ENCODE results near the gene ABCA3. TPM values are rescaled to one million over a fixed set of nuclear protein-coding genes. Genes with fewer than 3 reads are reported as not detected.

Gene ABCA3
- total RNA-seq, 1 experiment from 2014 or later: 58.4 TPM

- Histone ChIP-seq H3K4me3 (ENCODE audit: low read depth in 2 of 2, low read length in 2 of 2) (no peak overlapping the region), H3K9me3 (ENCODE audit: control insufficient read depth, insufficient read depth, low read depth, low read length) (no peaks in the 10 kb centered on the region), H3K27me3 (ENCODE audit: control insufficient read depth, insufficient read depth, low read length) (no peaks in the 10 kb centered on the region), H3K36me3 (ENCODE audit: control insufficient read depth, insufficient read depth, low read length) (peaks cover 2% of the 10 kb centered on the region; the same call in 1 of the 2 replicates), H3K27ac (ENCODE audit: low read length) (no peak overlapping the region), H3K4me1 (ENCODE audit: control insufficient read depth, insufficient read depth, low read length) (no peaks in the 10 kb centered on the region)
- BruUV-seq (replicated peaks): no TSS peak
- DNase-seq (ENCODE audit: low read depth, low spot score) (no peak), ATAC-seq (no peak)
- CTCF ChIA-PET: no interaction called here
- intact Hi-C loops (cut with micrococcal nuclease; ENCODE audit: unreplicated experiment) (no loop called here), in situ Hi-C loops (cut with HindIII; ENCODE audit: low pct_unique_long_range_greater_than_20kb, low sequenced_read_pairs) (no loop called here)
- TF ChIP-seq POLR2AphosphoS5 (IDR thresholded peaks at IDR 0.05; ENCODE audit: low read depth, low read length): no peak
- no peak for TF ChIP-seq TCF7L2 (IDR thresholded peaks at IDR 0.05; ENCODE audit: low read depth, low read length)
- TF ChIP-seq SIN3A (IDR thresholded peaks at IDR 0.05; ENCODE audit: borderline replicate concordance, insufficient read depth, low read depth, low read length): no peak
- no peak for TF ChIP-seq CTCF (IDR thresholded peaks at IDR 0.05)
- no peak for TF ChIP-seq REST (IDR thresholded peaks at IDR 0.05; ENCODE audit: insufficient read depth in 1 of 2, low read depth in 2 of 2, low read length in 1 of 2)
- POLR2A ChIA-PET: no interaction called here
Measured at GRCh38 chr16:2324296-2324859, 16.1 kb downstream of the ABCA3 start.

DNA sequence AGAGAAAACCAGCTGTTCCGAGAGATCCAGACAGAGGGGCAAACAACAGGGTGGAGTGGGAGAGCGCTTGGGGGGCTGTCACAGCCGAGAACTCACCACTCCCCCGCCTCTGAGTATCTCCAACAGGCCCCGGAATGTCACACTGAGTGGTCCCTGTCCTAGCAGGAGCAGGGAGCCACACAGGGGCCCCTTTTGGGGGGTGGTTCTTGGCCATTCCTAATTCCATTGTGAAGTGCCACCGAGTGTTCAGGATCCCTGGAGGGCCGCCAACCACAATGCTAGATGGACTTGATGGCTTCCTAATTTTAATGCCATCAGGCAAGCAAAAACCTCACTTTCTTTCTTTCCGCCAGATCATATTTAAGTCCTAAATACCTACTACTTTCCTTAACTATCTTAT, 16.8 kb downstream of the ABCA3 start:
- no peak overlapping the region for H3K4me3 ChIP-seq (ENCODE audit: low read depth in 2 of 2, low read length in 2 of 2)
- ChIA-PET CTCF (no interaction called here), POLR2A (no interaction called here)
- BruUV-seq (replicated peaks): no TSS peak
- no peaks in the 10 kb centered on the region for H3K4me1 ChIP-seq (ENCODE audit: control insufficient read depth, insufficient read depth, low read length)
- intact Hi-C loops (cut with micrococcal nuclease; ENCODE audit: unreplicated experiment): no loop called here
- no peaks in the 10 kb centered on the region for H3K9me3 ChIP-seq (ENCODE audit: control insufficient read depth, insufficient read depth, low read depth, low read length)
- no peak for DNase-seq (ENCODE audit: low read depth, low spot score)
- no peaks in the 10 kb centered on the region for H3K27me3 ChIP-seq (ENCODE audit: control insufficient read depth, insufficient read depth, low read length)
- ATAC-seq: no peak
- no peak overlapping the region for H3K27ac ChIP-seq (ENCODE audit: low read length)
- in situ Hi-C loops (cut with HindIII; ENCODE audit: low pct_unique_long_range_greater_than_20kb, low sequenced_read_pairs): no loop called here
- peaks cover 2% of the 10 kb centered on the region; the same call in 1 of the 2 replicates for H3K36me3 ChIP-seq (ENCODE audit: control insufficient read depth, insufficient read depth, low read length)
- TF ChIP-seq TCF7L2 (IDR thresholded peaks at IDR 0.05; ENCODE audit: low read depth, low read length) (no peak), REST (IDR thresholded peaks at IDR 0.05; ENCODE audit: insufficient read depth in 1 of 2, low read depth in 2 of 2, low read length in 1 of 2) (no peak), POLR2AphosphoS5 (IDR thresholded peaks at IDR 0.05; ENCODE audit: low read depth, low read length) (no peak), SIN3A (IDR thresholded peaks at IDR 0.05; ENCODE audit: borderline replicate concordance, insufficient read depth, low read depth, low read length) (no peak), CTCF (IDR thresholded peaks at IDR 0.05) (no peak)
